Globus pallidus (tissue), 1 donor: Measurements from ENCODE around the gene MOAP1.
"Not testable (repeated sequence)": the region's sequence is repeated elsewhere in the genome, so short reads cannot be mapped to it uniquely, and the experiment has no call there.

Experiments used
- DNase-seq: peaks from one replicate; pipeline ENCODE4 v3.0.0-alpha.2; 2015; ENCODE audit warnings: low spot score

Gene MOAP1

GRCh38 chr14:93185349-93185720, 638 bp upstream of the MOAP1 start:
- DNase-seq, result no peak

GRCh38 chr14:93183596-93184317, 940 bp downstream of the MOAP1 start:
- DNase-seq, result no peak

- no peak for DNase-seq
These were observed 9.2 kb downstream of the MOAP1 start for GRCh38 chr14:93175492-93175891.

GRCh38 chr14:93174731-93175130, 10.0 kb downstream of the MOAP1 start:
- DNase-seq, result not testable (repeated sequence)

GRCh38 chr14:93173943-93174395, 10.7 kb downstream of the MOAP1 start:
- no peak for DNase-seq

GRCh38 chr14:93171376-93171775, 13.3 kb downstream of the MOAP1 start:
- DNase-seq, result no peak

DNA sequence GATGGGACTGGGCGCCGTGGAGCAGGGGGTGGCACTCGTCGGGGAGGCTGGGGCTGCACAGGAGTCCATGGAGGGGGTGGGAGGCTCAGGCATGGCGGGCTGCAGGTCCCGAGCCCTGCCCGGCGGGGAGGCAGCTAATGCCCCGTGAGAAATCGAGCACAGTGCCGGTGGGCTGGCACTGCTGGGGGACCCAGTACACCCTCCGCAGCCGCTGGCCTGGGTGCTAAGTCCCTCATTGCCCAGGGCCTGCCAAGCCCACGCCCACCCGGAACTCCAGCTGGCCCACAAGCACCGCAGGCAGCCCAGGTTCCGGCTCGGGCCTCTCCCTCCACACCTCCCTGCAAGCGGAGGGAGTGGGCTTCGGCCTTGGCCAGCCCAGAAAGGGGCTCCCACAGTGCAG, 14.6 kb downstream of the MOAP1 start:
- not testable (repeated sequence) for DNase-seq

DNA sequence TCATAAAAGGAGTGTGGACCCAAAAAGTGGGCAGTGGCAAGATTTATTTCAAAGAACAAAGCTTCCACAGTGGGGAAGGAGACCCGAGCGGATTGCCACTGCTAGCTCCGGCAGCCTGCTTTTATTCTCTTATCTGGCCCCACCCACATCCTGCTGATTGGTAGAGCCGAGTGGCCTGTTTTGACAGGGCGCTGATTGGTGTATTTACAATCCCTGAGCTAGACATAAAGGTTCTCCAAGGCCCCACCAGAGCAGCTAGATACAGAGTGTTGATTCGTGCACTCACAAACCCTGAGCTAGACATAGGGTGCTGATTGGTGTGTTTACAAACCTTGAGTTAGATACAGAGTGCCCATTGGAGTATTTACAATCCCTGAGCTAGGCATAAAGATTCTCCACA, 15.1 kb downstream of the MOAP1 start:
- not testable (repeated sequence) for DNase-seq

DNA sequence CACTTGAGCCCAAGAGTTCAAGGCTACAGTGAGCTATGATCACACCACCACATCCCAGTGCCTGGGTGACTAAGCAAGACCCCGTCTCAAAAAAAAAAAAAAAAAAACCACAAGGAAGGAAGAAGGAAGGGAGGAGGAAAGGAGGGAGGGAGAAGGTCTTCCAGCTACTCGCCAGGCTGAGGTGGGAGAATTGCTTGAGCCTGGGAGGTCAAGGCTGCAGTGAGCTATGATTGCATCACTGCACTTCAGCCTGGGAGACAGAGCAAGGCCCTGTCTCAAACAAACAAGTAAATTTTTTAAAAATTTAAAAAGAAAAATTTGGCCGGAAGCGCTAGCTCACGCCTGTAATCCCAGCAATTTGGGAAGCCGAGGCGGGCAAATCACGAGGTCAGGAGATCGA, 16.1 kb downstream of the MOAP1 start:
- DNase-seq, result not testable (repeated sequence)

DNA sequence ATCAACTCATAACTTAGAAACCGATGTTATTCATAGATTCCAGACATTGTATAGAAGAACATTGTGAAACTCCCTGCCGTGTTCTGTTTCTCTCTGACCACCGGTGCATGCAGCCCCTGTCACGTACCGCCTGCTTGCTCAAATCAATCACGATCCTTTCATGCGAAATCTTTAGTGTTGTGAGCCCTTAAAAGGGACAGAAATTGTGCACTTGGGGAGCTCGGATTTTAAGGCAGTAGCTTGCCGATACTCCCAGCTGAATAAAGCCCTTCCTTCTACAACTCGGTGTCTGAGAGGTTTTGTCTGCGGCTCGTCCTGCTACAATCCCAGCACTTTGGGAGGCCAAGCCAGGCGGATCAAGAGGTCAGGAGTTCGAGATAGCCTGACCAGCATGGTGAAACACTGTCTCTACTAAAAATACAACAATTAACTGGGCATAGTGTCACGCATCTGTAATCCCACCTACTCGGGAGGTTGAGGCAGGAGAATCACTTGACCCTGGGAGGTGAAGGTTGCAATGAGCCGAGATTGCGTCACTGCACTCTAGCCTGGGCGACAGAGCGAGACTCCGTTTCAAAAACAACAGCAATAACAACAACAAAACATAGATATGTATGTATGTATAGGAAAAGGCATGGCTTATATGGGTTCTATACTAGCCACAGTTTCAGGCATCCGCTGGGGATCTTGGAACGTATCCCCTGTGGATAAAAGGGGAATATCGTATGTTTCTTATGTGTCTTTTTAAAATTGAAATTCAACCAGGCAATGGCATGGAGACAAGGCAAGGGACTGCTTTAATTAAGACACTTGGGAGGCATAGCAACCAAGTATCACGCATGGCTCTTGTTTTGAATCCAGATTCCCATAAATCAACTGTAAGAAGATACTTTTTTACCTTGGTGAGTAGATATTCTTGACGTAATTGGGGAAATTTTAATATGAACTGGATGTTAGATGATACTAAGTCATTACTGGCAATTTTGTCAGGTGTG, 19.1 kb downstream of the MOAP1 start:
- not testable (repeated sequence) for DNase-seq

DNA sequence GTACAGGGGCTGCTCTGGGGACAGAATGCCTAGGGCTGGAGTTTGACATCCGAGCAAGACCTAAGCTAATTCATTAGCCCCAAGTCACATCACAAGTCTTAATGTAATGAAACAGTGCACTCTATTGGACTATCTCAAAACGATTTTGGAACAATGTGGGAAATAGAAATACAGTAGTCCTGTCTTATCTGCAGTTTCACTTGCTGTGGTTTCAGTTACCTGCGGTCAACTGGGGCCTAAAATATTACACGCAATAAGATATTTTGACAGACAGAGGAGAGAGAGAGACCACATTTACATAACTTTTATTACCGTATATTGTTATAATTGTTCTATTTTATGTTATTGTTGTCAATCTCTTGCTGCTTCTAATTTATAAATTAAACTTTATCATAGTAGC, 21.1 kb downstream of the MOAP1 start:
- no peak for DNase-seq

- no peak for DNase-seq
These were observed 23.2 kb downstream of the MOAP1 start for GRCh38 chr14:93161411-93161940.

DNA sequence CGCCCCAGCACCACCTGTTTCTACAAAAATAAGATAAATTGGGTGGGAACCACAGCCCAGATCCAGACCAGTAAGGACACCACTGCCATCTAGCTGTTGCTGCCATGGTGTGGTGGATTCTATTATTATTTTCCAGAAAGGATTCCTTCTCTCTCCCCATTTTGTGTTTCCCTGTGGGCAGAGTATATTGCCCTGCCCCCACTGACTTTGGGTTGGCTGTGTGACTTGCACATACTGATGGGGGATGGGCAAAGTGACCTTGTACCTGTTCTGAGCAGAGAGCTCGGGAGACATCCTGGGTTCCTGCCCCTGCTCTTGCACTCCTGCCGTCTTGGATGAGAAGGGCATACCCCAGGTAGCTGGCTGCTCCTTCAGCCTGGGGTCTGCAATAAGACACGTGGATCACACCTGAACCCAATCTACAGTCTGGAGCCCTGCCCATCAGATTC, 24.3 kb downstream of the MOAP1 start:
- no peak for DNase-seq

GRCh38 chr14:93159625-93160352, 24.9 kb downstream of the MOAP1 start:
- not testable (repeated sequence) for DNase-seq

DNA sequence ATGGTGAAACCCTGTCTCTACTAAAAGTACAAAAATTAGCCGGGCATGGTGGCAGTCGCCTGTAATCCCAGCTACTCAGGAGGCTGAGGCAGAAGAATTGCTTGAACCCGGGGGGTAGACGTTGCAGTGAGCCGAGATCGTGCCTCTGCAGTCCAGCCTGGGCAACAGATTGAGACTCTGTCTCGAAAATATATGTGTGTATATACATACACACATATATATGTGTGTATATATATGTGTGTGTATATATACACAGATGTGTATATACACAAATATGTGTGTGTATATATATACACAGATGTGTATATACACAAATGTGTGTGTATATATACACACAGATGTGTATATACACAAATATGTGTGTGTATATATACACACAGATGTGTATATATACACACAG, 26.3 kb downstream of the MOAP1 start:
- not testable (repeated sequence) for DNase-seq

- no peak for DNase-seq
These were observed 27.9 kb downstream of the MOAP1 start for GRCh38 chr14:93156693-93157369.

- DNase-seq, result no peak
These were observed 29.0 kb downstream of the MOAP1 start for GRCh38 chr14:93155667-93156066.

DNA sequence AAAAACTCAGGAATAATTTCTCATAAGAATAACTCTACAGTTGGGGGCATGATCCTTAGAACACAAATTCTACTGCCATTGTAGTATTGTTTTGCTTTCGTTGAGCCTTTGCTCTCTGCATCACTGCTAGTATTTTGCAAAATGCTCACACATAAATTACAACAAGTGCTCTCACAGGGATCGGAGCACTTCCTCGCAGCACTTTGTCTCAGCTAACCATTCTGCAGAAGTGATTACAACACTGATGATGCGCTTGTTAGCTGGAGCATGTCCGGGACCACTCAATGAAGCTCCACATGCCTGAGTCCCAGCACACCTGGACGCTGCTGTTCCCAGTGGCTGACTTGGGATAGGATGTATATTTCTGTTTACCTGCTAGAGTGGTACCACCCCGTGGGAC, 31.6 kb downstream of the MOAP1 start:
- DNase-seq, result no peak

- DNase-seq, result no peak
These were observed 34.2 kb downstream of the MOAP1 start for GRCh38 chr14:93150227-93151208.

- DNase-seq, result no peak
These were observed 35.7 kb downstream of the MOAP1 start for GRCh38 chr14:93148979-93149378.
